Neuron (in vitro differentiated cells): ENCODE data around the gene ARMC9.
"Not testable (repeated sequence)": the region's sequence is repeated elsewhere in the genome, so short reads cannot be mapped to it uniquely, and the experiment has no call there.

Source experiments
- H2AFZ ChIP-seq: one replicate; pipeline ENCODE4 v1.6.1; 2013; ENCODE audit warnings: low read depth, mild to moderate bottlenecking, inconsistent platforms, low read length, moderate library complexity
- H3K27me3 ChIP-seq: one replicate; pipeline ENCODE4 v1.6.1; 2013; ENCODE audit warnings: low read length; ENCODE audit not compliant: insufficient read depth
- H3K36me3 ChIP-seq: one replicate; pipeline ENCODE4 v1.6.1; 2013; ENCODE audit warnings: low read length; ENCODE audit not compliant: insufficient read depth
- H3K4me1 ChIP-seq: one replicate; pipeline ENCODE4 v1.6.1; 2013; ENCODE audit warnings: low read length; ENCODE audit not compliant: insufficient read depth
- H3K4me3 ChIP-seq: 2 replicates; pipeline ENCODE4 v1.5.1; 2013; ENCODE audit warnings: mild to moderate bottlenecking, low read length, moderate library complexity
- H3K9me3 ChIP-seq: one replicate; pipeline ENCODE4 v1.6.1; 2013; ENCODE audit warnings: low read length

Gene ARMC9

DNA sequence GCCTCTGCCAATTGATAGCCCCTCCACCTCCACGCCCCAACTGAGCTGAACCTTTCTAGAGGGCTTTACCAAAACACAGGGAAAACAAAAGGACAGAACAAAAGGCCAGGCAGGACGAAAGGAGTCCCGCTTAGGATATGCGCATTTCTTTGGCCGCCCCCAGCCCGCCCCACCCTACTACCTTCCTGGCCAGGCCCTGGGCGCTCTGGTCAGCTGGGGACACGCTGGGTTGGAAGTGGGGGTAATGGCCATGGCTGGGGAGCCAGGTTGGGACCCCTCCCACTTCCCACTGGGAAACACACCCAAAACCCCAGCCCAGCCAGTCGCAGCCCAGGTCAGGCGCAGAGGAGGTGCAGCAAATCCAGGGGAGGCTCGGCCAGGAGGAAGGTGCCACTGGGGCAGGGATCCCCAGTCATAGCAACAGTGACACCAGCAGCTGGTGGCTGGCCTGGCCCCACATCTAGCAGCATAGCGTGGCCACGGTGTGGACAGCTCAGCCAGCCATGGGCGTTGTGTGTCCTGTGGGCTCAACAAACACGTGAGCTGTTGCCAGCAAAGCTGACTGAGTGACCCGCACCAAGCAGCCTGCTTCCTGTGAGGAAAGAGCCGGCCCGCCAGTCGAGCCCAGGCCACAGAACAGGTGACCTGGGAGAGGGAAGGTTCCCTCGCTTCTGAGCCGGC, 172.5 kb downstream of the ARMC9 start:
- Histone ChIP-seq H3K9me3 (no peaks in the 10 kb centered on the region), H3K27me3 (no peaks in the 10 kb centered on the region), H3K4me1 (no peaks in the 10 kb centered on the region), H2AFZ (no peak overlapping the region), H3K36me3 (no peaks in the 10 kb centered on the region), H3K4me3 (no peak overlapping the region)

DNA sequence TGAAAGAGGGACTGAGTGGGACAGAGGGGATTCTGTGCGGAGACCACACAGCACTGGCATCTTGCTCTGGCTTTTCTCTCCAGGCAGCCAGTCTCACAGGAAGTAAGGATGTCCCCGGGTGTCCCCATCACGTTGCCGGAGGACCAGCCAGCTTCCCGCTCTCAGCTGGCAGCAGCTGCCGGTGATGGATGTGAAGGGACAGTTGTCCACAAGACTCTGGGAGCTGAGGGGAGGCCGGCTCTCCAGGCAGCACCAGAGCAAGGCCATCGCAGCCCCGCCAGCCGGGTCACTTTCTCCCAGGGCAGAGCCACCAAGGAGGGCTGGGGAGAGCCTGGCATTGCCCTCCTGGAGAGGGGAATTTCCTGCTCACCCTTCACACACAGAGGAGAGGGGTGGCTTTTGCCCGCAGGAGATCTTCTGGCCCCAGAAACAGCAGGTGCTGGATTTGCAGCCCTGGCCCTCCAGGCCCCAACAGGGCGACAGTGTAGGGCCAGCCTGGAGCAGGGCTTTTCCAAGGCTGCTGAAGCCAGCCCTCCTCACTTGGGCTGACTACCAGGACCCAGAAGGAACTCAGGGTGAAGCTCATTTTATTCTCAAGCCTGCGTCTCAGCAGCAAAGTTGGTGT, 173.1 kb downstream of the ARMC9 start:
- Histone ChIP-seq H3K4me3 (no peak overlapping the region), H2AFZ (no peak overlapping the region), H3K27me3 (no peaks in the 10 kb centered on the region), H3K36me3 (no peaks in the 10 kb centered on the region), H3K9me3 (no peaks in the 10 kb centered on the region), H3K4me1 (no peaks in the 10 kb centered on the region)

DNA sequence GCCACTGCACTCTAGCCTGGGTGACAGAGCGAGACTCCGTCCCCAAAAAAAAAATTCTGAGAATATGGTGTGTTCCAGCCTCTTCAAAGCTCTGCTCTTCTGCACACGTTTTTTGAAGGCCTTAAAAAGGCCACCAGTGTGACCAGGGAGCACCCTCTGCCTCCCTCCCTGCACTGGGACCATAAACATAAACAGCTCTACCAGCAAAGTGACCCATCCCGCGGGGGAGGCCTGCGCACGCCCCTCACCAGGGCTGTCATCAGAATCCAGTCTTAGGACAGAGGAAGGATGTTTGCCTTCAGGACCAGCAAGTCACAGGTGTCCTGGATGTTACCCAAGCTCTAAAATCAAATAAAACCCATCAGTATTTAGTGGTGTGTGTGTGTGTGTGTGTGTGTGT, 173.9 kb downstream of the ARMC9 start:
- Histone ChIP-seq H2AFZ (no peak overlapping the region), H3K36me3 (no peaks in the 10 kb centered on the region), H3K4me1 (no peaks in the 10 kb centered on the region), H3K4me3 (no peak overlapping the region), H3K27me3 (no peaks in the 10 kb centered on the region), H3K9me3 (no peaks in the 10 kb centered on the region)

DNA sequence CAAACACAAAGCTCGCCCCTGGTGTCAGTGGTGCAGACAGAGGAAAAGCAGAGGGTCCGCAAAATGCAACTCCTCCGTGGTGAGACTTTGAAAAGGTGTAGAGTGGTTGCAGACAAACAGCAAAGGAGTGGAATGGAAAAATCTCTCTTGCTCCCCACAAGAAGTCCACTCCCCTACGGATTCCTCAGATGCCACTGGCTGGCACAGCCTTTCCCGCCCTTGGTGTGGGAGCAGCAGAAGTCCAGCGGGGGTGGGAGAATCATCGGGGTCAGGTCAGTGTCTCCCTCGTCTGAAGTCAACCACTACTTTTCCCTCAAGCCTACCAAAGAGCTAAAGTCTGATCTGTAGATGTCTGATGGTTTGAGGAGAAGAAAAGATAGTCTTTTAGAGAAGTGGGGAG, 174.8 kb downstream of the ARMC9 start:
- no peak overlapping the region for H3K4me3 ChIP-seq
- H3K36me3 ChIP-seq = no peaks in the 10 kb centered on the region
- no peaks in the 10 kb centered on the region for H3K27me3 ChIP-seq
- no peaks in the 10 kb centered on the region for H3K4me1 ChIP-seq
- no peaks in the 10 kb centered on the region for H3K9me3 ChIP-seq
- no peak overlapping the region for H2AFZ ChIP-seq

DNA sequence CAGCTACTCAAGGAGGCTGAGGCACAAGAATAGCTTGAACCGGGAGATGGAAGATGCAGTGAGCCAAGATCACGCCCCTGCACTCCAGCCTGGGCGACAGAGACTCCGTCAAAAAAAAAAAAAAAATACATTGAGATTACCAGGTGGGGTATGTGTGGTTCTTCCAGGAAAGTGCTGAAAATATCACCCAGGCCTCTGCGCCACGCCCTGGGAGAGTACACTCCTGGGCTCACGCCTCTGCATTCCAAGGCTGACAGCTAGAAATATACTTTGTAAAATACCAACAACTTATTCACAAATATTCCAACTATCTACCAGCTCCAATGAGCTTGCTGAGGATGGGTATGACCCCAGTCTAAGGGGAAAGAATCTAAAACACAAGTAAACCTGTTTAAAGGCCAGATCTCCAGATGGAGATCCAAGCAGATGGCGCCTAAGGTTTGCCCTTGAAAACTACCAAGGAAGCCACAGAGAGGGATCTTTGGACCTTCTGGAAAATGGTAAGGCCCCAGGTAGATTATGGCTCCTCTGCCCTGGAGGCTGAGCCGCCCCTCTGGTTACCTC, 175.4 kb downstream of the ARMC9 start:
- Histone ChIP-seq H3K9me3 (no peaks in the 10 kb centered on the region), H3K27me3 (no peaks in the 10 kb centered on the region), H2AFZ (no peak overlapping the region), H3K4me1 (no peaks in the 10 kb centered on the region), H3K36me3 (no peaks in the 10 kb centered on the region), H3K4me3 (no peak overlapping the region)

DNA sequence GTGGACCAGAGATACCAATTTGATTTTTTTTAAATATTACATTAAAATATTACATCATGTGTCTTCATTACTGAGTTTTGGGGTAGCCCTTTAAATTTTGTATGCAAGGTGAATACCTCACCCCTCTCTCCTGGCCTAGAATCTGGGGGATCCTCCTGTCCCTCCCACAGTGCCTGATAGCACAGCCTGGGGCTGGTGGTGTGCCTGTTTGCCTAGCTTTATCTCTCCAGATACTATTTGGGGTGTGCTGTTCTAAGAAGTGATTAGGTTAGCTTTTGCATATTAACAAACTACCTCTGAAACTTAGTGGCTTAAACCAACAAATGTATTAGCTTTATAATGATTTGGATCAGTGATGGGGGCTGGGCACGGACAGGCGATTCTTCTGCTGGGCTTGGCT, 176.3 kb downstream of the ARMC9 start:
- Histone ChIP-seq H3K9me3 (no peaks in the 10 kb centered on the region), H3K36me3 (no peaks in the 10 kb centered on the region), H3K4me3 (no peak overlapping the region), H3K27me3 (no peaks in the 10 kb centered on the region), H3K4me1 (no peaks in the 10 kb centered on the region), H2AFZ (no peak overlapping the region)

DNA sequence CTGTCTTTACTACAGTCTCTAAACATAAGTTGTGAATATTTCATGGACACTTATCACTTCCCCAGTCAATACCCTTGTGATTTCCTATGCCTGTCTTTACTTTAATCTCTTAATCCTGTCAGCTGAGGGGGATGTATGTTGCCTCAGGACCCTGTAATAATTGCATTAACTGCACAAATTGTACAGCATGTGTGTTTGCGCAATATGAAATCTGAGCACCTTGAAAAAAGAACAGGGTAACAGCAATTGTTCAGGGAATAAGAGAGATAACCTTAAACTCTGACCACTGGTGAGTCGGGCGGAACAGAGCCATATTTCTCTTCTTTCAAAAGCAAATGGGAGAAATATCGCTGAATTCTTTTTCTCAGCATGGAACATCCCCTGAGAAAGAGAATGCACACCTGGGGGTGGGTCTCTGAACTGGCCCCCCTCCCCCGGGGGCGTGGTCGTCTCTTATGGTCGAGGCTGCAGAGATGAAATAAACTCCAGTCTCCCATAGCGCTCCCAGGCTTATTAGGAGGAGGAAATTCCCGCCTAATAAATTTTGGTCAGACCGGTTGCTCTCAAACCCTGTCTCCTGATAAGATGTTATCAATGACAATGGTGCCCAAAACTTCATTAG, 177.7 kb downstream of the ARMC9 start:
- H3K4me3 ChIP-seq, H2AFZ ChIP-seq, H3K27me3 ChIP-seq, H3K4me1 ChIP-seq, H3K9me3 ChIP-seq, H3K36me3 ChIP-seq: not testable (repeated sequence)

DNA sequence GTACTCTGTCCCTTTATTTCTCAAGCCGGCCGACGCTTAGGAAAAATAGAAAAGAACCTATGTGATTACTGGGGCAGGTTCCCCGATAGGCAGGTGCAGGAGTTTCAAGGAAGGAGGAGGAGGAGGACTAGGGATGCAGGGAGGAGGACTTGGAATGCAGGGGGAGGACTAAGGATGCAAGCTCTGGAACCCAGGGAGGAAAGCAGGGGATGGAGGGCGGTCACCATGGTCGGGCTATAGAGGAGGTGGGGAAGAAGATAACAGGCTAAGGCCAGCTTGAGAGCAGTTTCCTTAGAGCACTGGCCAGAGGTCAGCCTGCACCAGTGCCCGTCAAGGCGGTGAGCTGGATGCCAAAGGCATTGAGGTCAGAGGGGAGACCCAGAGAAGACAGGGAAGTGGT, 178.4 kb downstream of the ARMC9 start:
- H3K36me3 ChIP-seq = no peaks in the 10 kb centered on the region
- H3K9me3 ChIP-seq = no peaks in the 10 kb centered on the region
- no peaks in the 10 kb centered on the region for H3K4me1 ChIP-seq
- no peak overlapping the region for H2AFZ ChIP-seq
- H3K27me3 ChIP-seq = no peaks in the 10 kb centered on the region
- H3K4me3 ChIP-seq = no peak overlapping the region

DNA sequence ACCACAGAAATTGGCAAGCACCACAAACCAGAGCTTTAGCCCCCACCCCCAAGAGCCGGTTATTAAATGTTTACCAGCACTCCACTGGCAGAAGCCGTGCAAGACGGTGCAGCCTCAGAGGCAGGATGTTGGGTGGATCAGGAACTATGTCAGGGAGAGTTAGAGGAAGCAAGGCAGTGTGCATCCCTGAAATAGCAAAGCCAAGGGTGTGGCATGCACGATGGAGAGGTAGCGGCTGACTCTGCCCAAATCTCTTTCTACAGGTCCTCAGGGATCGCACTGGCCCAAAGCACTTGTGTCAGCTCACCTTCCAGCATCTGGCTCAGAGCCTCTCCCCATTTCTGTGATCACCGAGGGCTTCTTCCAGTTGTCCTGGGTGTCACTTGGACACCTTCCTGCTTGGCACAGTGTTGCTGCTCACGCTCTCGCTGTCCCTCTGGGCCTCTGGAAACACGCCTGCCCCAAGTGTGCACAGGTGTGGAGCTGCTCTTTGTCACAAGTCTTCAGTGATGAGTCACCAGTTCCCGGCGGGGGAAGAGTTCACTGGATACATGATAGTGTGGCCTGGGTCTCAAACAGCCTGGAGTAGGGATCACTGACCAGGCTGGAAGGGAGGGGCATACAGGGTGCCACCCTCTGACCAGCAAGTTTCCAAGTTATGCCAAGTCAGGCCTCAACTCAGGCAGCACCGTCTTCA, 179.7 kb downstream of the ARMC9 start:
- Histone ChIP-seq H3K36me3 (no peaks in the 10 kb centered on the region), H3K9me3 (no peaks in the 10 kb centered on the region), H3K4me1 (no peaks in the 10 kb centered on the region), H2AFZ (no peak overlapping the region), H3K27me3 (no peaks in the 10 kb centered on the region), H3K4me3 (no peak overlapping the region)

DNA sequence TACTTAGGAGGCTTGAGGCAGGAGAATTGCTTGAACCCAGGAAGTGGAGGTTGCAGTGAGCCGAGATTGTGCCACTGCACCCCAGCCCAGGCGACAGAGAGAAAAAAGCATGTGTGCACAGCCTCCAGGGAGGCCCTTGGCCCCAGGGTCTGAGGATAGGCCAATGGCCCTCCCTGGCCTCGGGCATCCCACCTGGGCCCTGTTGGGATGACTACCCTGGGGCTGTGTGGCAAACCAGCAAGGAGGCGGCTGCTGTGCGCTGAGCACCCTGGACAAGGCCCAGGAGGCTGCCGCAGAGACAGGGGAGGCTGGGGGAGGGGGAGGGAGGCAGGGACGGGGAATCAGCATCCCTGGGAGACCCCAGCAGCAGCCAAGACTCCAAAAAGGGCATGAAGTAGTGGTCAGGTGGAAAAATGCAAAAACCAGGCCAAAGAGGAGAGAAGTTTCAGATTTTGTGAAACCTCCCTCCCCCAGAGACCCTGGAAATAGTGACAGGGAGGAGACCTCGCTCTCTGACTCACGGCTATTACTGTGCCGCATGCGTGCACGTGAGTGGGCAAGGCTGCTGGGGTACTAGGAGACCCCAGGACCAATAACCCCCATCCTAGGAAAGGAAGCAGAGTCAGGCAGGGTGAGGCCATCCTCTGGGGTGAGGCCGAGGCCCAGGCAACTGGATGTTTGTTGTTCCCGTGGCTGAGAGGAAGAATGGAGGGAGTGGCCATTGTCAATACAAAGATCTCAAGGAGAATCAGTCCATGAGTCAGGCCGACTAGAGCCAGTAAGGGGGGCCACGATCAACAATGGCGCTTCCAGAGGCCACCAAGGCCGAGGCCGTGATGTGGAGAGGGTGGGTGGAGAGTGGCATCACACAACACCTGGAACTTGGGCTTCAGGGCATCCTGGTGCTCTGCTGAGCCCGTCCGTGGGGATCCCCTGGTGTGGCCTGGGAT, 181.1 kb downstream of the ARMC9 start:
- no peaks in the 10 kb centered on the region for H3K4me1 ChIP-seq
- no peaks in the 10 kb centered on the region for H3K9me3 ChIP-seq
- no peaks in the 10 kb centered on the region for H3K36me3 ChIP-seq
- no peaks in the 10 kb centered on the region for H3K27me3 ChIP-seq
- H2AFZ ChIP-seq = no peak overlapping the region
- no peak overlapping the region for H3K4me3 ChIP-seq

DNA sequence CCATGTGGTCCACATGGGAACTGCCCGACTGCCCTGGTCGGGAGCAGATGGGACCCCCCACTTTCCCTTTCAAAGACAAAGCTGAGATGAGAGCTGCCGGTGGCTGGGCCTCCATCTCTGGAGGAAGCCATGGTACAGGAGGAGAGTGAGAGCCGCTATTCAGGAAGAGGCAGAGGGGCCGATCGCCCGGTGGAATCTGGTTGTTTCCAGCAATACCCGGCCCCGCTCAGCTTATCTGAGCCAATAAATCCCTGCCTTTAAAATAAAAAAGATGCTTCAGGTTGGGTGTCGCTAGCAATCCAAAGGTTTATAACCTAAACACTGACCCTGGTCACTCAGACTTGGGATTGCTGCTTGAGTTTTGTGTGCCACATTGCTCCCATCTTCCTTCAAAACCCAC, 181.9 kb downstream of the ARMC9 start:
- Histone ChIP-seq H3K9me3 (no peaks in the 10 kb centered on the region), H3K27me3 (no peaks in the 10 kb centered on the region), H2AFZ (no peak overlapping the region), H3K4me3 (no peak overlapping the region), H3K4me1 (no peaks in the 10 kb centered on the region), H3K36me3 (no peaks in the 10 kb centered on the region)

DNA sequence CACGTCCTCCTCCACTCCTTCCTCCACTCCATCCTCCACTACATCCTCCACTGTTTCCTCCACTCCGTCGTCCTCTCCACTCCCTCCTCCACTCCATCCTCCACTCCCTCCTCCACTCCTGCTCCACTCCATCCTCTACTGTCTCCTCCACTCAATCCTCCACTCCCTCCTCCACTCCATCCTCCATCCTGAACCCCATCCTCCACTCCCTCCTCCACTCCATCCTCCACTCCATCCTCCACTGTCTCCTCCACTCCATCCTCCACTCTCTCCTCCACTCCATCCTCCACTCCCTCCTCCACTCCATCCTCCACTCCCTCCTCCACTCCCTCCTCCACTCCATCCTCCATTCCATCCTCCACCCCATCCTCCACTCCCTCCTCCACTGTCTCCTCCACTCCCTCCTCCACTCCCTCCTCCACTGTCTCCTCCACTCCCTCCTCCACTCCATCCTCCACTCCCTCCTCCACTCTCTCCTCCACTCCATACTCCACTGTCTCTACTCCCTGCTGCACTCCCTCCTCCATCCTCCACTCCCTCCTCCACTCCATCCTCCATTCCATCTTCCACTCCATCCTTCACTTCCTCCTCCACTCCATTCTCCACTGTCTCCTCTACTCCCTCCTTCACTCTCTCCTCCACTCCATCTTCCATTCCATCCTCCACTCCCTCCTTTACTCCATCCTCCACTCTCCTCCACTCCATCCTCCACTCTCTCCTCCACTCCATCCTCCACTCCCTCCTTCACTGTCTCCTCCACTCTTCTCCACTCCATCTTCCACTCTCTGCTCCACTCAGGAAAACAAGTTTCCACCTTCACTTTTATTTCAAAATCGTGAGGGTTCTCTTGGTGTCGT, 182.8 kb downstream of the ARMC9 start:
- Histone ChIP-seq H3K27me3 (no peaks in the 10 kb centered on the region), H3K36me3 (no peaks in the 10 kb centered on the region), H3K4me3 (no peak overlapping the region), H3K9me3 (peaks cover 2% of the 10 kb centered on the region), H2AFZ (no peak overlapping the region), H3K4me1 (no peaks in the 10 kb centered on the region)
